ENCODE data around the gene RAD54L2.
"Not testable (repeated sequence)": the region's sequence is repeated elsewhere in the genome, so short reads cannot be mapped to it uniquely, and the experiment has no call there.

Gene RAD54L2

DNA sequence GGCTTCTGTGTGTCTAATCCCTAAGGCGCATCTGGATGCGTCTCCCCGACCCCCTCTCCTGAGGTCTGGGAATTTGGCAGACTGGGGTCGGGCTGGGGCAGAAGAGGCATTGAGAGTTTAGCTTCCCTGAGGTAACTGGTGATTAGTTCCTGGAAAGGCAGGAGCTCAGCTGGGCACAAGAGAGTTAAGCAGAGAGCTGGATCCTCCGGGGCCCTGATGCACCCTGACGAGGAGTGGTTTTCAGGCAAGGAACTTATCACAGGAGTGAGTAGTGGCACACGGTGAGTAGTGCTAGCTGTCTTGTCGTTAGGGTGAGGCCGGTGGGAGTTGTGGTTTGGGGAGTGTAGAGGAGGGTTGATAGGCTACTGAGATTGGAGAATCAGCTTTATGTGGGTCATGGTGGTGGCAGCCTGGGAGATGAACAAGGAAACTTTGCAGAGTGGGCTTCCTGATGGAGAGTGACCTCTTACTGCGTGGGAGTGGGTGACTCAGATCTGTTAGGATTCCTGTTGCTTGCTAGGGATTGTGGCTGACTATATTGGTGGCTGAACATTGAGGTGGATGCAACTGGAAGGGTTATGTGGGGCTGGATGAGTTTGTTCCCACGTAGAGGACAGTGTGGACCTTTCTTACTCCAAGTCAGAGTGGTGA is 897 bp downstream of the RAD54L2 start:
- no peak for DNase-seq

DNA sequence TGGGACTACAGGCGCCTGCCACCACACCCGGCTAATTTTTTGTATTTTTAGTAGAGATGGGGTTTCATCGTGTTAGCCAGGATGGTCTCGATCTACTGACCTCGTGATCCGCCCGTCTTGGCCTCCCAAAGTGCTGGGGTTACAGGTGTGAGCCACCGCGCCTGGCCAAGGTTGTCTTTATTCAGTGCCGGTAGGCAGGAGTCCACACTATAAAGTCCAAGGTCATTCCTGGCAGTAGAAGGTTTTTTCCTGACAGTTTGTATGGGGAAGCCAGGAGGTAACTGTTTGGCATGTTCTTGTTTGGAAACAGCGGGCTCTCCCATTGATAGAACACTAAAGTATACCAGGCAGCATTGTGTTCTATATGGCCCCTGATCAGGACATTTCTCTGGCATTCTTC is 4.1 kb downstream of the RAD54L2 start:
- DNase-seq: not testable (repeated sequence)

- DNase-seq: no peak
These were observed 5.7 kb downstream of the RAD54L2 start for GRCh38 chr3:51544011-51544775.

GRCh38 chr3:51547274-51547673 is 8.8 kb downstream of the RAD54L2 start:
- DNase-seq: no peak

- DNase-seq: no peak
These were observed 10.8 kb downstream of the RAD54L2 start for GRCh38 chr3:51549311-51549710.

DNA sequence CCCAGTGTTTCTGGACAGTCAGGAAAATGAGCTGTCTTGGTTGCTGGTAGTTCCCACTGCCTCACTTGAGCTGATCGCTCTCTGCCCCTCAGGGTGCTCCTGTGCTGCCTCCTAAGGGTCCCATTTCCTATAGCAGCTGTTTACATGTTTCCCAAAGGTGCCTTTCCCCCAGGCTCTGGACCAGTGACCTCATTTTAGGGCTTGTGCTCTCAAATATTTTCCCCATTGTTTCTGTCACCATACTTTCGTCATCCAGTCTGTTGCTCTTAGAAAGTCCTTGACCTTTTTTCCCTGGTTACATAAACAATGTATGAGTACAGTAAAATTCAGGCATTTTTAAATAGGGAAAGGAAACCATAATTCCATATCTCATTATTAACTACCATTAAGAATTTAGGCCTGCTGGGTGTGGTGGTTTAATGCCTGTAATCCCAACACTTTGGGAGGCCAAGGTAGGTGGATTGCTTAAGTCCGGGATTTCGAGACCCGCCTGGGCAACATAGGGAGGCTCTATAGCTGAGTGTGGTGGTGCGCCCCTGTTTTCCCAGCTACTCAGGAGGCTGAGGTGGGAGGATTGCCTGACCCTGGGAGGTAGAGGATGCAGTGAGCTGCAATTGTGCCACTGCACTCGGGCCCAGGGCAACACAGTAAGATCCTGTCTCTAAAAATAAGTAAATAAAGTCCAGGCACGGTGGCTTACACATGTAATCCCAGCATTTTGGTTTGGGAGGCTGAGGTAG is 11.7 kb downstream of the RAD54L2 start:
- no peak for DNase-seq

DNA sequence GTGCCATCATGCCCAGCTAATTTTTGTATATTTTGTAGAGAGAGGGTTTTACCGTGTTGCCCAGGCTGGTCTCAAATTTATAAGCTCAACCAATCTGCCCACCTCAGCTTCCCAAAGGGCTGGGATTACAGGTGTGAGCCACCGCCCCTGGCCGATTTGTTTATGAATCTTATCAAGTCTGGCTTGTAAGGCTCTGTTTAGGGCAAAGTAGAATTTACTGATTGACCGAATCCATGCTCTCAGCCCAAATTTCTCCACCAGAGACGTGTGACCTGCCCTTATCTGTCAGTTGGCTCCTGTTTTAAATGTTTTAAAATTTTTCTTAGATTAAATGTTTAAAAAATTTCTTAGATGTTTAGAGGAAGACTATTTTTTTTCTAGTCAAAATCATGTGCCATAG is 19.5 kb downstream of the RAD54L2 start:
- no peak for DNase-seq

DNA sequence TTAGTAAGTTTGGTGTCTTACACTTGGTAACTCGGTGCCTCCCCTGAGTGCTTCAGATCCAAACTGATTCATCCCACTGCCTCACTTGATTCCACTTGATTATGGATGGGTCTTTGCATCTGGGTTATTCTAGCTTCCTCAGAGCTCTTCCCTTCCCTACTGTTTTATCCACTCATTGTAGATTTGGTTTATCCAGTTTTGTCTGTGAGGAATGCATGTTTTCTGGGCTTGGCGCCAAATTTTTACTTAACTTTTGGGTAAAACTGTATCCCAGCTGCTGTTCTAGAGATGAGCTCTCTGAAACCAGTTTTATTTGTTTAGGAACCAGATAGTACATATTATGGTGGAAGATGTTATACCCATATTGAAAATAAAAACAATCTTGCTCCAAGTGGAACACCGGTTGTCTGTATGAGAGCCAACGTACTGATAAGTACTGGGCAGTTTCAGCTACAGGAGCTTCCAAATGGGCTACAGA is 20.9 kb downstream of the RAD54L2 start:
- no peak for DNase-seq

DNA sequence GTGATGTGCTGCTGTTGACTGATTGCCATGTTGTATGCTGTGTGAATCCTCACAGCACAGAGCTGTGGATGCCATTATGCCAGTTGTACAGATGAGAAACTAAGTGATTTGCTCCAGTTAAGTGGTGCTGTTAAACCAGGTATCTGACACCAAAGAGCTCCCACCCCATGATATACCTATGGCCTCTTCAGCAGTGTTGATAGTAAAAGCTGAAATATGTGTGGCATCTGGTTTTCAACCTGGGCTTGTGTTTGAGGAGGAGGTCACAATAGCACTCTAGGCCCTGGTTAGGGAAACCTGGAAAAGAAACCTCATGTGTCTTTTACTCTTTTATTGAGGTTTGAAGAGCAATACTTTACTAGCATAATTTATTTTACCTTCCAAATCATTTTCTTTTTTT is 21.4 kb downstream of the RAD54L2 start:
- no peak for DNase-seq

DNA sequence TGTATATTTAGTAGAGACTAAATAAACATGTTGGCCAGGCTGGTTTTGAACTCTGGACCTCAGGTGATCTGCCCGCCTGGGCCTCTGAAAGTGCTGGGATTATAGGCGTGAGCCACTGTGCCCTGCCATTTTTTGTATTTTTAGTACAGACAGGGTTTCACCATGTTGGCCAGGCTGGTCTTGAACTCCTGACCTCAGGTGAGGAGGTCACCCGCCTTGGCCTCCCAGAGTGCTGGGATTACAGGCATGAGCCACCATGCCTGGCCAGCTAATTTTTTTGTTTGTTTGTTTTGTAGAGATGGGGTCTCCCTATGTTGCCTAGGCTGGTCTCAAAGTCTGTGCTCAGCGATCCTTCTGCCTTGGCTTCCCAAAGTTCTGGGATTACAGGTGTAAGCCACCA is 23.9 kb downstream of the RAD54L2 start:
- not testable (repeated sequence) for DNase-seq

GRCh38 chr3:51568036-51568435 is 29.5 kb downstream of the RAD54L2 start:
- DNase-seq: no peak

DNA sequence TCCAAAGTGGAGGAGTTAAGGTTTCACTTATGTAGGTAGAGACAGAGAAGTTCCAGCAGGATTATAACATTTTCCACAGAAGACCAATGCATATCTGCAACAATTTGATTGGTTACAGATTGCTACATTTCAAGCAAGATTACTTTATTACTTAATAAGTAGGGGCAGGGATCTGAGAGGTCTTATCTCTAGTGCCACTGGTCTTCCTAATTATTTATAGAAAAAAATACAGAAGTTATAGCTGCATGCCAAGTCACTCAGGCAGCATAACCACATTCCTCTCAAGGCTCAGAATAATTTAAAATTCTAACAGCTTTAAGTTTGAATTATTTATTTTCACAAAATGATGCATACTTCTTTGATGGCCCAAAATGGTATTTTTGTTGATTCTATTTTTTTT is 30.5 kb downstream of the RAD54L2 start:
- no peak for DNase-seq

GRCh38 chr3:51578238-51578637 is 39.7 kb downstream of the RAD54L2 start:
- no peak for DNase-seq

- DNase-seq: no peak
These were observed 41.9 kb downstream of the RAD54L2 start for GRCh38 chr3:51580418-51580817.

DNA sequence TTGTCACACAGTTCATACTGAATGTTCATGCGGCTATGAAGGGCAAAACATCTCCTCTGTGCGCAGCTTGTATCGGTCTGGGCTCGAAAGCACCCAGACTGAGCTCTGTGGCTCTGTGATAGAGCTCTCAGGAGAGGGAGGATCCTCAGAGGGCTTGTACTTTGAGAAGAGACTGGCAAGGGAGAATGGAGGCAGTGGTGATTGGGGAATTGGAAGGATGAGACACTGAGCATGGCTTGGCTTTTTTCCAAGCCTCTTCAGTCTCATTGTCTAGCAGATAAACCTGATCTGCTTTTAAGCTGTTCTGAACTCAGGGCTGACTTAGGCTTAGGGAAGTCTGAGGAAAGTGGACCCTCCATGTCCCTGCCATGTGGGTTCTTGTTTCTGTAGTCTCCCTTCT is 43.0 kb downstream of the RAD54L2 start:
- no peak for DNase-seq

GRCh38 chr3:51585197-51585596 is 46.7 kb downstream of the RAD54L2 start:
- no peak for DNase-seq

GRCh38 chr3:51585871-51586270 is 47.4 kb downstream of the RAD54L2 start:
- no peak for DNase-seq

All from NCI-H1930 (cell line).